OCI-LY1 (cell line): ENCODE data around the gene CSF1.

ENCODE experiments used
- H2AFZ ChIP-seq: fragments of 200-600 bp; sonication (generic), shearing (Covaris generic); 2 replicates; pipeline ENCODE4 v1.6.0; 2014; ENCODE audit warnings: antibody characterized with exemption, mild to moderate bottlenecking, low read length
- H3F3A ChIP-seq: fragments of 200-600 bp; sonication (generic), shearing (Covaris generic); 2 replicates; pipeline ENCODE4 v1.6.0; 2014; ENCODE audit warnings: mild to moderate bottlenecking, antibody characterized with exemption, low read length, moderate library complexity; ENCODE audit not compliant: insufficient read depth
- H3K27ac ChIP-seq: fragments of 200-600 bp; sonication (generic); 2 replicates; pipeline ENCODE4 v1.5.1; 2014; ENCODE audit warnings: low read length, mixed run types, mild to moderate bottlenecking, low read depth; ENCODE audit not compliant: poor library complexity, severe bottlenecking
- H3K27me3 ChIP-seq: fragments of 200-600 bp; sonication (generic); 2 replicates; pipeline ENCODE4 v1.6.0; 2014; ENCODE audit warnings: antibody characterized with exemption, mild to moderate bottlenecking, low read length, moderate library complexity; ENCODE audit not compliant: insufficient read depth
- H3K36me3 ChIP-seq: fragments of 200-600 bp; sonication (generic); 2 replicates; pipeline ENCODE4 v1.6.1; 2014; ENCODE audit warnings: mild to moderate bottlenecking, antibody characterized with exemption, low read length, moderate library complexity, mixed read lengths; ENCODE audit not compliant: insufficient read depth
- H3K4me1 ChIP-seq: fragments of 200-600 bp; sonication (generic); 2 replicates; pipeline ENCODE4 v1.5.1; 2014; ENCODE audit warnings: mild to moderate bottlenecking, low read length, moderate library complexity; ENCODE audit not compliant: insufficient read depth, severe bottlenecking
- H3K4me2 ChIP-seq: fragments of 200-600 bp; sonication (generic), shearing (Covaris generic); 2 replicates; pipeline ENCODE4 v1.6.1; 2014; ENCODE audit warnings: low read length
- H3K4me3 ChIP-seq: fragments of 200-600 bp; sonication (generic); 2 replicates; pipeline ENCODE4 v1.5.1; 2014; ENCODE audit warnings: low read length, low read depth, mild to moderate bottlenecking, mixed read lengths; ENCODE audit not compliant: poor library complexity, severe bottlenecking
- H3K79me2 ChIP-seq: fragments of 200-600 bp; shearing (Covaris generic); 2 replicates; pipeline ENCODE4 v1.6.1; 2016; ENCODE audit warnings: mixed run types, low read length, mixed read lengths; ENCODE audit not compliant: insufficient read depth
- H3K9ac ChIP-seq: fragments of 200-600 bp; sonication (generic), shearing (Covaris generic); 2 replicates; pipeline ENCODE4 v1.6.1; 2014; ENCODE audit warnings: mild to moderate bottlenecking, low read length, mixed read lengths
- H3K9me2 ChIP-seq: fragments of 200-600 bp; sonication (generic), shearing (Covaris generic); 2 replicates; pipeline ENCODE4 v1.6.1; 2014; ENCODE audit warnings: low read depth, mild to moderate bottlenecking, low read length, mixed read lengths
- H3K9me3 ChIP-seq: fragments of 200-600 bp; shearing (Covaris generic); 2 replicates; pipeline ENCODE4 v1.6.1; 2014; ENCODE audit warnings: low read length, mixed read lengths
- H4K20me1 ChIP-seq: fragments of 200-600 bp; sonication (generic), shearing (Covaris generic); 2 replicates; pipeline ENCODE4 v1.6.0; 2016; ENCODE audit warnings: mild to moderate bottlenecking, low read length; ENCODE audit not compliant: insufficient read depth
- CTCF ChIP-seq: fragments of 200-600 bp; sonication (generic), shearing (Covaris generic); IDR thresholded peaks from 2 replicates; pipeline ENCODE4 v1.5.1; 2017; ENCODE audit warnings: mild to moderate bottlenecking, antibody characterized with exemption, low read length, moderate library complexity, mixed read lengths
- EZH2 ChIP-seq: fragments of 200-600 bp; sonication (generic), shearing (Covaris generic); IDR thresholded peaks from 2 replicates; pipeline ENCODE4 v1.8.0; 2017; ENCODE audit warnings: borderline replicate concordance, mixed run types, mild to moderate bottlenecking, antibody characterized with exemption, low read length, moderate library complexity, mixed read lengths

The CSF1 gene

GRCh38 chr1:109971559-109971958 lies 60.9 kb downstream of the CSF1 start:
- Histone ChIP-seq H3K27me3 (0 out of 2 replicates have a peak, but pooled peaks cover 4% of the 10 kb centered on the region), H2AFZ (no peak overlapping the region), H3K4me1 (no peaks in the 10 kb centered on the region), H3K27ac (no peak overlapping the region), H3F3A (no peaks in the 10 kb centered on the region), H3K9me3 (no peaks in the 10 kb centered on the region), H4K20me1 (no peaks in the 10 kb centered on the region), H3K36me3 (no peaks in the 10 kb centered on the region), H3K9ac (no peak overlapping the region), H3K9me2 (no peaks in the 10 kb centered on the region), H3K4me3 (no peak overlapping the region), H3K4me2 (no peak overlapping the region), H3K79me2 (no peaks in the 10 kb centered on the region)
- TF ChIP-seq EZH2 (no peak), CTCF (no peak)

- Histone ChIP-seq H3K9me2 (no peaks in the 10 kb centered on the region), H3K9ac (no peak overlapping the region), H4K20me1 (no peaks in the 10 kb centered on the region), H3K27me3 (peaks cover 13% of the 10 kb centered on the region; the same call in 1 of the 2 replicates), H3F3A (no peaks in the 10 kb centered on the region), H3K4me3 (no peak overlapping the region), H3K36me3 (no peaks in the 10 kb centered on the region), H3K4me2 (no peak overlapping the region), H3K79me2 (no peaks in the 10 kb centered on the region), H3K4me1 (no peaks in the 10 kb centered on the region), H3K9me3 (no peaks in the 10 kb centered on the region), H3K27ac (no peak overlapping the region), H2AFZ (no peak overlapping the region)
- TF ChIP-seq CTCF = no peak
- TF ChIP-seq EZH2 = no peak
Observed at GRCh38 chr1:109974191-109974590, 63.5 kb downstream of the CSF1 start.

- Histone ChIP-seq H3K4me1 (no peaks in the 10 kb centered on the region), H3K27ac (no peak overlapping the region), H3K9me3 (no peaks in the 10 kb centered on the region), H3K4me3 (no peak overlapping the region), H3K36me3 (no peaks in the 10 kb centered on the region), H4K20me1 (no peaks in the 10 kb centered on the region), H3K27me3 (peaks cover 9% of the 10 kb centered on the region; the same call in 1 of the 2 replicates), H3K9me2 (no peaks in the 10 kb centered on the region), H3K9ac (no peak overlapping the region), H2AFZ (no peak overlapping the region), H3K79me2 (no peaks in the 10 kb centered on the region), H3K4me2 (no peak overlapping the region), H3F3A (no peaks in the 10 kb centered on the region)
- TF ChIP-seq EZH2 (no peak), CTCF (no peak)
Observed at GRCh38 chr1:109975718-109976117, 65.1 kb downstream of the CSF1 start.
